K562 (cell line): ENCODE results near the gene IFNK. TPM values are rescaled to one million over a fixed set of nuclear protein-coding genes. Genes with fewer than 3 reads are reported as not detected.

Source experiments
- ATAC-seq: fragments of 200-7000 bp; cut with Tn5 transposase; 3 replicates; pipeline ENCODE4 v1.9.1; 2020; ENCODE audit warnings: moderate library complexity
- BruUV-seq: library from RNA; stranded (reverse); fragments of 400-500 nt; replicated peaks from 2 replicates; lab custom pipeline; 2021; lab: Mats Ljungman, UMichigan
- CTCF ChIA-PET: fragments of 300-600 bp; formaldehyde crosslinking; extraction: SDS; loops from one replicate; lab custom pipeline; 2021; ENCODE audit warnings: low intra/inter-chr PET ratio; lab: Yijun Ruan, JAX
- POLR2A ChIA-PET: fragments of 300-600, 350-650 bp; sonication (Branson Sonifier 250); formaldehyde crosslinking; extraction: SDS; loops from one replicate; lab custom pipeline; 2021; ENCODE audit warnings: antibody characterized with exemption, inconsistent platforms; lab: Yijun Ruan, JAX
- DNase-seq, 4 experiments: peaks; one replicate each; pipeline versions ENCODE4 v3.0.0 to v3.0.0-alpha.2; 2011 to 2018; ENCODE audit warnings: low spot score in 3 of 4, mixed read lengths in 3 of 4; ENCODE audit errors: extremely low read depth in 1 of 4
- FAIRE-seq: peaks from 2 replicates; lab custom pipeline; 2011; peaks lifted over from hg19 to GRCh38; lab: Jason Lieb, UNC
- H2AFZ ChIP-seq: 2 replicates; pipeline ENCODE4 v1.6.0; 2011; ENCODE audit warnings: low read depth, low read length, control low read depth, inconsistent platforms
- H3K27ac ChIP-seq: fragments of 200-600 bp; 3 replicates; pipeline ENCODE4 v1.8.0; 2011; ENCODE audit warnings: low read depth, mild to moderate bottlenecking, control low read depth, inconsistent platforms, low read length, moderate library complexity, mixed read lengths; ENCODE audit errors: extremely low read depth
- H3K27me3 ChIP-seq, 2 experiments: fragments of 300-600 bp in 1 of 2; 2 replicates in 1 of 2; 3 replicates in 1 of 2; pipeline versions ENCODE4 v1.6.0 to v1.8.0; 2011; ENCODE audit warnings: inconsistent platforms in 2 of 2, low read length in 2 of 2, mild to moderate bottlenecking in 1 of 2, mixed read lengths in 1 of 2, moderate library complexity in 1 of 2; ENCODE audit not compliant: control insufficient read depth in 2 of 2, insufficient read depth in 2 of 2
- H3K36me3 ChIP-seq: fragments of 300-600 bp; 3 replicates; pipeline ENCODE4 v1.8.0; 2011; ENCODE audit warnings: mild to moderate bottlenecking, low read length, inconsistent platforms; ENCODE audit not compliant: control insufficient read depth, insufficient read depth
- H3K4me1 ChIP-seq, 2 experiments: fragments of 200-600 bp in 1 of 2; replicated peaks in 1 of 2; 2 replicates in 1 of 2; 3 replicates in 1 of 2; pipeline versions ENCODE4 v1.5.1 to v1.8.0; 2011; ENCODE audit warnings: inconsistent platforms in 2 of 2, low read length in 2 of 2, mild to moderate bottlenecking in 1 of 2, mixed read lengths in 1 of 2, moderate library complexity in 1 of 2; ENCODE audit not compliant: control insufficient read depth in 2 of 2, insufficient read depth in 2 of 2
- H3K4me2 ChIP-seq: 2 replicates; pipeline ENCODE4 v1.6.1; 2011; ENCODE audit warnings: low read length, control low read depth, inconsistent platforms, mixed read lengths; ENCODE audit not compliant: insufficient read depth
- H3K4me3 ChIP-seq: fragments of 200-600 bp; sonication (generic), shearing (Covaris generic); 2 replicates; pipeline ENCODE4 v1.5.1; 2016; ENCODE audit warnings: control low read depth, inconsistent platforms
- H3K79me2 ChIP-seq: fragments of 200-600 bp; 3 replicates; pipeline ENCODE4 v1.8.0; 2011; ENCODE audit warnings: low read length, inconsistent platforms; ENCODE audit not compliant: control insufficient read depth, insufficient read depth
- H3K9ac ChIP-seq, 2 experiments: 2 replicates each; pipeline versions ENCODE4 v1.6.0 to v1.6.1; 2011; ENCODE audit warnings: low read depth in 2 of 2, low read length in 2 of 2, control low read depth in 1 of 2, inconsistent platforms in 1 of 2, mild to moderate bottlenecking in 1 of 2, mixed read lengths in 1 of 2; ENCODE audit not compliant: insufficient read depth in 1 of 2
- H3K9me1 ChIP-seq: one replicate; pipeline ENCODE4 v1.6.0; 2011; ENCODE audit warnings: inconsistent platforms, mild to moderate bottlenecking, low read length, moderate library complexity; ENCODE audit not compliant: control insufficient read depth, insufficient read depth
- H3K9me3 ChIP-seq: replicated peaks from 2 replicates; pipeline ENCODE4 v1.5.1; 2011; ENCODE audit warnings: low read depth, low read length, inconsistent platforms; ENCODE audit not compliant: control insufficient read depth, insufficient read depth
- H4K20me1 ChIP-seq: replicated peaks from 2 replicates; pipeline ENCODE4 v1.6.1; 2011; ENCODE audit warnings: low read length, inconsistent platforms, mixed read lengths; ENCODE audit not compliant: control insufficient read depth, insufficient read depth
- MEIS2 ChIP-seq: fragments of 450-650 bp; IDR thresholded peaks from 2 replicates; pipeline ENCODE4 v1.6.1; 2014; ENCODE audit warnings: mild to moderate bottlenecking; ENCODE audit not compliant: partially characterized antibody
- MTA3 ChIP-seq: fragments of 450-650 bp; formaldehyde crosslinking; IDR thresholded peaks from 2 replicates; pipeline ENCODE4 v1.6.1; 2017; ENCODE audit warnings: mild to moderate bottlenecking, borderline replicate concordance
- NFYB ChIP-seq: IDR thresholded peaks from 2 replicates; pipeline ENCODE4 v1.6.1; 2011; ENCODE audit warnings: mild to moderate bottlenecking, moderate library complexity; ENCODE audit not compliant: insufficient read length; ENCODE audit errors: extremely low read depth
- RBM34 ChIP-seq: fragments of 200-400 bp; formaldehyde crosslinking; IDR thresholded peaks from 2 replicates; pipeline ENCODE4 v1.6.1; 2018; ENCODE audit warnings: low read length, borderline replicate concordance; ENCODE audit not compliant: insufficient read depth
- WGBS: fragments of 100-300 bp; shearing (Covaris generic); methylation state at CpG from one replicate; pipeline ENCODE4 v1.1.6; 2016; ENCODE audit warnings: low coverage, mixed read lengths; ENCODE audit not compliant: insufficient coverage; ENCODE audit errors: missing lambda C conversion rate; 5-methylcytosine and 5-hydroxymethylcytosine counted together
- in situ Hi-C: fragments of 300-500 bp; cut with MboI; formaldehyde crosslinking; loops from 4 replicates; pipeline ENCODE4 v1.15.0; 2018; ENCODE audit warnings: inconsistent platforms, mixed read lengths
- intact Hi-C: fragments of 100-400 bp; cut with micrococcal nuclease; formaldehyde crosslinking; loops from 2 replicates; pipeline ENCODE4 v1.14.2; 2022
- polyA plus RNA-seq, 8 experiments: library from polyadenylated mRNA; depleted of rRNA in 4 of 8; stranded (reverse) in 5 of 8; unstranded in 3 of 8; fragments of >200 nt; fragmentation: Nextera tagmentation in 2 of 8; fragmentation: Illumina TruSeq in 1 of 8; extraction: Ambion mirVana in 2 of 8; extraction: Trizol in 1 of 8; gene quantifications; 2 replicates each; pipeline versions ENCODE4 v1.2.1 to v1.2.3, GENCODE V29; 2011 to 2014; ENCODE audit warnings: inconsistent platforms in 1 of 8, missing spikeins in 1 of 8
- total RNA-seq, 7 experiments: library from RNA; depleted of rRNA in 6 of 7; stranded (reverse); fragments of >200 nt in 6 of 7; fragmentation: Illumina TruSeq in 2 of 7; extraction: Trizol in 2 of 7; gene quantifications; 2 replicates each; pipeline versions ENCODE4 v1.2.1 to v1.2.3, GENCODE V29; 2011 to 2021; ENCODE audit warnings: low replicate concordance in 1 of 7
- TF ChIP-seq, protein P1 (sequence below): sonication (generic); formaldehyde crosslinking; IDR thresholded peaks from 2 replicates; pipeline ENCODE4 v1.8.0; 2022; ENCODE audit warnings: missing genetic modification reagents, mild to moderate bottlenecking, moderate library complexity, borderline replicate concordance
- TF ChIP-seq, protein P2 (sequence below): sonication (generic); formaldehyde crosslinking; IDR thresholded peaks from 2 replicates; pipeline ENCODE4 v1.5.0; 2020; ENCODE audit warnings: missing genetic modification reagents

Gene IFNK
- total and polyA plus RNA-seq, 9 of the 15 experiments (the other 6 are each of a cell fraction or from before 2014, with no cell fraction given): 0.11 TPM; not detected in 8

DNA sequence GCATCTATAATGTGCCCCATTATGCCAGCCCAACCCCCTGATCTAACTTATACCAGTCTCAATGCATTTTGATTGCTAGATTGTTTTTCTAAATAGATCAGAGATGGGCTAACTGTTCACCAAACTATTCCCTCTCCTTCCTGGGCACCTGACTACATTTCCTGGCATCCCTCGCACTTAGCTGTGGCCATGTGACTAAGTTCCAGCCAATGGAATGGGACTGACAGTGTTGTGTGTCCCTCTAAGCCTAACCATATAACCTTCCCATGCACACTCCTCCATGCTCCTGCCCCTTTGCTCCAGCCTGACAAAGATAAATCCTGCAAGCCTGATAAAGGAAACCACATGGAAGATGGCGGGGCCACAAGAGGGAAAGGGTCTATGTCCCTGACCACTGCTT, 12.3 kb upstream of the IFNK start:
- H3K9ac ChIP-seq: no peak overlapping the region
- H3K4me3 ChIP-seq: no peak overlapping the region
- in situ Hi-C loops (no loop called here), intact Hi-C loops (no loop called here)
- no peak overlapping the region for H3K4me2 ChIP-seq
- POLR2A ChIA-PET: interaction anchor here (0.5 kb wide), 1 partner anchor 302 kb away, joined by 3 read pairs; no protein-coding TSS in a partner anchor
- TF ChIP-seq, protein P1, sequence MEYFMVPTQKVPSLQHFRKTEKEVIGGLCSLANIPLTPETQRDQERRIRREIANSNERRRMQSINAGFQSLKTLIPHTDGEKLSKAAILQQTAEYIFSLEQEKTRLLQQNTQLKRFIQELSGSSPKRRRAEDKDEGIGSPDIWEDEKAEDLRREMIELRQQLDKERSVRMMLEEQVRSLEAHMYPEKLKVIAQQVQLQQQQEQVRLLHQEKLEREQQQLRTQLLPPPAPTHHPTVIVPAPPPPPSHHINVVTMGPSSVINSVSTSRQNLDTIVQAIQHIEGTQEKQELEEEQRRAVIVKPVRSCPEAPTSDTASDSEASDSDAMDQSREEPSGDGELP (CRISPR knock-in tag): no peak
- TF ChIP-seq, protein P2, sequence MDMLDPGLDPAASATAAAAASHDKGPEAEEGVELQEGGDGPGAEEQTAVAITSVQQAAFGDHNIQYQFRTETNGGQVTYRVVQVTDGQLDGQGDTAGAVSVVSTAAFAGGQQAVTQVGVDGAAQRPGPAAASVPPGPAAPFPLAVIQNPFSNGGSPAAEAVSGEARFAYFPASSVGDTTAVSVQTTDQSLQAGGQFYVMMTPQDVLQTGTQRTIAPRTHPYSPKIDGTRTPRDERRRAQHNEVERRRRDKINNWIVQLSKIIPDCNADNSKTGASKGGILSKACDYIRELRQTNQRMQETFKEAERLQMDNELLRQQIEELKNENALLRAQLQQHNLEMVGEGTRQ (CRISPR knock-in tag): peak; percentile 55
- TF ChIP-seq NFYB: peak; percentile 5
- TF ChIP-seq MTA3: no peak
- no peak for TF ChIP-seq RBM34
- TF ChIP-seq MEIS2: no peak
- CTCF ChIA-PET: no interaction called here
- H3K9me3 ChIP-seq: no peaks in the 10 kb centered on the region
- H3K4me1 ChIP-seq: peaks cover 0 to 2% of the 10 kb centered on the region in 2 experiments; a peak in 3 of 5 replicates
- DNase-seq (no peak), FAIRE-seq (no peak), ATAC-seq (no peak)
- H3K27ac ChIP-seq: no peak overlapping the region
- no peaks in the 10 kb centered on the region for H3K27me3 ChIP-seq
- peaks cover 60% of the 10 kb centered on the region for H3K79me2 ChIP-seq
- H3K9me1 ChIP-seq: no peaks in the 10 kb centered on the region
- no CpG with 5 or more reads among the region's 2 CpGs for WGBS
- no peaks in the 10 kb centered on the region for H4K20me1 ChIP-seq
- BruUV-seq: no TSS peak
- no peak overlapping the region for H2AFZ ChIP-seq
- peaks cover 6% of the 10 kb centered on the region; the same call in 1 of the 3 replicates for H3K36me3 ChIP-seq
